Endothelial cell of umbilical vein (primary cell): ENCODE results near the gene SEMA3E. TPM values are rescaled to one million over a fixed set of nuclear protein-coding genes. Genes with fewer than 3 reads are reported as not detected.

ENCODE experiments used
- BruUV-seq: library from RNA; stranded (reverse); fragments of 400-500 nt; replicated peaks from 2 replicates; lab custom pipeline; 2021; lab: Mats Ljungman, UMichigan
- CTCF ChIA-PET: fragments of 300-600, 350-600 bp; sonication (Branson Sonifier 250); formaldehyde crosslinking; loops from one replicate; lab custom pipeline; 2021; ENCODE audit warnings: antibody characterized with exemption, inconsistent platforms; lab: Charles Lee
- POLR2A ChIA-PET: fragments of 300-600, 350-600 bp; sonication (Branson Sonifier 250); formaldehyde crosslinking; loops from one replicate; lab custom pipeline; 2021; ENCODE audit warnings: antibody characterized with exemption, inconsistent platforms; lab: Charles Lee
- DNase-seq: peaks from one replicate; pipeline ENCODE4 v3.0.0-alpha.2; 2011; ENCODE audit warnings: low read depth, low spot score
- FAIRE-seq: peaks from 2 replicates; lab custom pipeline; 2011; peaks lifted over from hg19 to GRCh38; lab: Jason Lieb, UNC
- H2AFZ ChIP-seq: 2 replicates; pipeline ENCODE4 v1.6.0; 2012; ENCODE audit warnings: low read depth, low read length, control low read depth, inconsistent platforms
- H3K27ac ChIP-seq: 2 replicates; pipeline ENCODE4 v1.5.1; 2011; ENCODE audit warnings: low read depth, mild to moderate bottlenecking, control low read depth, low read length, moderate library complexity; ENCODE audit not compliant: insufficient read depth
- H3K27me3 ChIP-seq, 2 experiments: 2 replicates each; pipeline versions ENCODE4 v1.6.0 to v1.6.1; 2011; ENCODE audit warnings: low read length in 2 of 2, mixed read lengths in 1 of 2; ENCODE audit not compliant: control insufficient read depth in 2 of 2, insufficient read depth in 2 of 2
- H3K36me3 ChIP-seq, 2 experiments: 2 replicates in 1 of 2; 3 replicates in 1 of 2; pipeline ENCODE4 v1.5.1; 2011; ENCODE audit warnings: low read length in 2 of 2, mild to moderate bottlenecking in 1 of 2, moderate library complexity in 1 of 2; ENCODE audit not compliant: control insufficient read depth in 2 of 2, insufficient read depth in 2 of 2; ENCODE audit errors: extremely low read depth in 1 of 2
- H3K4me1 ChIP-seq: 3 replicates; pipeline ENCODE4 v1.5.1; 2011; ENCODE audit warnings: mild to moderate bottlenecking, low read length; ENCODE audit not compliant: control insufficient read depth, insufficient read depth; ENCODE audit errors: extremely low read depth
- H3K4me2 ChIP-seq: 2 replicates; pipeline ENCODE4 v1.6.1; 2011; ENCODE audit warnings: low read length, control low read depth, mixed read lengths; ENCODE audit not compliant: insufficient read depth
- H3K4me3 ChIP-seq, 3 experiments: fragments of 200-600 bp in 1 of 3; sonication (generic), shearing (Covaris generic) in 1 of 3; replicated peaks in 1 of 3; 2 replicates each; pipeline ENCODE4 v1.5.1; 2011 to 2016; ENCODE audit warnings: control low read depth in 3 of 3, low read length in 3 of 3, mild to moderate bottlenecking in 2 of 3, inconsistent platforms in 1 of 3, low read depth in 1 of 3, moderate library complexity in 1 of 3; ENCODE audit not compliant: insufficient read depth in 1 of 3
- H3K79me2 ChIP-seq: 2 replicates; pipeline ENCODE4 v1.6.0; 2012; ENCODE audit warnings: low read length, inconsistent platforms; ENCODE audit not compliant: control insufficient read depth, insufficient read depth
- H3K9ac ChIP-seq: replicated peaks from 2 replicates; pipeline ENCODE3; 2011; ENCODE audit warnings: low read length, control low read depth; ENCODE audit not compliant: insufficient read depth; ENCODE audit errors: extremely low read depth
- H3K9me1 ChIP-seq: replicated peaks from 3 replicates; pipeline ENCODE4 v1.6.0; 2011; ENCODE audit warnings: mild to moderate bottlenecking, low read length; ENCODE audit not compliant: control insufficient read depth, insufficient read depth; ENCODE audit errors: extremely low read depth
- H3K9me3 ChIP-seq: replicated peaks from 2 replicates; pipeline ENCODE4 v1.5.1; 2012; ENCODE audit warnings: low read length, inconsistent platforms; ENCODE audit not compliant: control insufficient read depth, insufficient read depth
- H4K20me1 ChIP-seq: replicated peaks from 2 replicates; pipeline ENCODE3; 2011; ENCODE audit warnings: mild to moderate bottlenecking, low read length; ENCODE audit not compliant: control insufficient read depth, insufficient read depth; ENCODE audit errors: extremely low read depth
- EZH2 ChIP-seq: IDR thresholded peaks from 2 replicates; pipeline ENCODE4 v1.6.1; 2012; ENCODE audit warnings: borderline replicate concordance, low read depth, mild to moderate bottlenecking, moderate library complexity, low read length, inconsistent platforms; ENCODE audit not compliant: severe bottlenecking
- FOS ChIP-seq: IDR thresholded peaks from 2 replicates; pipeline ENCODE4 v1.6.1; 2011; ENCODE audit warnings: mild to moderate bottlenecking, low read length, moderate library complexity, borderline replicate concordance; ENCODE audit not compliant: insufficient read depth
- MYC ChIP-seq: IDR thresholded peaks from one replicate; pipeline ENCODE4 v1.6.1; 2011; ENCODE audit warnings: mild to moderate bottlenecking, low read depth, low read length
- dilution Hi-C: fragments of 300-500 bp; cut with MboI; formaldehyde crosslinking; loops from one replicate; pipeline ENCODE4 v1.15.0; 2019; ENCODE audit warnings: low sequenced_read_pairs; ENCODE audit not compliant: extremely low pct_ligation_motif_present
- intact Hi-C: fragments of 100-400 bp; cut with micrococcal nuclease; formaldehyde crosslinking; loops from one replicate; pipeline ENCODE4 v1.10.0; 2022
- polyA plus RNA-seq, 4 experiments: library from polyadenylated mRNA; depleted of rRNA in 3 of 4; stranded (reverse) in 3 of 4; unstranded in 1 of 4; fragments of >200 nt; gene quantifications; 2 replicates each; pipeline versions ENCODE4 v1.2.1 to v1.2.3, GENCODE V29; 2011 to 2012; ENCODE audit warnings: missing spikeins in 1 of 4
- total RNA-seq: library from RNA; stranded (reverse); gene quantifications from 2 replicates; pipeline ENCODE4 v1.2.3, GENCODE V29; 2021
- TF ChIP-seq, protein P1 (sequence below), 2 donors: IDR thresholded peaks; 1 replicate in 1 of 2; 2 replicates in 1 of 2; pipeline ENCODE4 v1.5.1; 2011; ENCODE audit warnings: low read length in 2 of 2, mild to moderate bottlenecking in 2 of 2, moderate library complexity in 2 of 2, control low read depth in 1 of 2, inconsistent platforms in 1 of 2, low read depth in 1 of 2; ENCODE audit not compliant: insufficient read depth in 1 of 2; ENCODE audit errors: extremely low read depth in 1 of 2
- TF ChIP-seq, protein P2 (sequence below): IDR thresholded peaks from 2 replicates; pipeline ENCODE4 v1.6.1; 2011; ENCODE audit not compliant: insufficient read depth, insufficient read length

The SEMA3E gene
- total and polyA plus RNA-seq, 2 donors (not counting 3 experiments of a cell fraction or from before 2014, with no cell fraction given): not detected

DNA sequence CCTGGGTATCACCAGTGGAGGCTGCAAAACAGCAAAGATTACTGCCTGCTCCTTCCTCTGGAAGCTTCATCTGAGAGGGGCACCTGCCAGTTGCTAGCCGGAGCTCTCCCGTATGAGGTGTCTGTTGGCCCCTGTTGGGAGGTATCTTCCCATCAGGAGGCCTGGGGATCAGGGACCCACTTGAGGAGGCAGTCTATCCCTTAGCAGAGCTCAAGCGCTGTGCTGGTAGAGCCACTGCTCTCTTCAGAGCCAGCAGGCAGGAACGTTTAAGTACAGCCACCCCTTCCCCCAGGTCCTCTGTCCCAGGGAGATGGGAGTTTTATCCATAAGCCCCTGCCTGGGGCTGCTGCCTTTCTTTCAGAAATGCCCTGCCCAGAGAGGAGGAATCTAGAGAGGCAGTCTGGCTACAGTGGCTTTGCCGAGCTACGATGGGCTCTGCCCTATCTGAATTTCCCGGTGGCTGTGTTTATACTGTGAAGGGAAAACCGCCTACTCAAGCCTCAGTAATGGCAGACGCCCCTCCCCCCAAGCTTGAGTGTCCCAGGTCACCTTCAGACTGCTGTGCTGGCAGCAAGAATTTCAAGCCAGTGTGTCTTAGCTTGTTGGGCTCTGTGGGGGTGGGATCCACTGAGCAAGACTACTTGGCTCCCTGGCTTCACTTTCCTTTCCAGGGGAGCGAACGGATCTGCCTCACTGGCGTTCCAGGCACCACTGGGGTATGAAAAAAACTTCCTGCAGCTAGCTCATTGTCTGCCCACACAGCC lies 19.6 kb downstream of the SEMA3E start:
- Histone ChIP-seq H3K9me1 (no peaks in the 10 kb centered on the region), H3K9me3 (no peaks in the 10 kb centered on the region), H3K27ac (no peak overlapping the region), H3K4me1 (no peaks in the 10 kb centered on the region), H3K36me3 (no peaks in the 10 kb centered on the region), H4K20me1 (no peaks in the 10 kb centered on the region), H3K4me3 (no peak overlapping the region), H3K9ac (no peak overlapping the region), H2AFZ (no peak overlapping the region), H3K27me3 (no peaks in the 10 kb centered on the region), H3K79me2 (no peaks in the 10 kb centered on the region), H3K4me2 (no peak overlapping the region)
- dilution Hi-C loops: no loop called here
- BruUV-seq: no TSS peak
- DNase-seq: no peak
- TF ChIP-seq EZH2 (no peak), MYC (no peak), FOS (no peak)
- TF ChIP-seq, protein P1, sequence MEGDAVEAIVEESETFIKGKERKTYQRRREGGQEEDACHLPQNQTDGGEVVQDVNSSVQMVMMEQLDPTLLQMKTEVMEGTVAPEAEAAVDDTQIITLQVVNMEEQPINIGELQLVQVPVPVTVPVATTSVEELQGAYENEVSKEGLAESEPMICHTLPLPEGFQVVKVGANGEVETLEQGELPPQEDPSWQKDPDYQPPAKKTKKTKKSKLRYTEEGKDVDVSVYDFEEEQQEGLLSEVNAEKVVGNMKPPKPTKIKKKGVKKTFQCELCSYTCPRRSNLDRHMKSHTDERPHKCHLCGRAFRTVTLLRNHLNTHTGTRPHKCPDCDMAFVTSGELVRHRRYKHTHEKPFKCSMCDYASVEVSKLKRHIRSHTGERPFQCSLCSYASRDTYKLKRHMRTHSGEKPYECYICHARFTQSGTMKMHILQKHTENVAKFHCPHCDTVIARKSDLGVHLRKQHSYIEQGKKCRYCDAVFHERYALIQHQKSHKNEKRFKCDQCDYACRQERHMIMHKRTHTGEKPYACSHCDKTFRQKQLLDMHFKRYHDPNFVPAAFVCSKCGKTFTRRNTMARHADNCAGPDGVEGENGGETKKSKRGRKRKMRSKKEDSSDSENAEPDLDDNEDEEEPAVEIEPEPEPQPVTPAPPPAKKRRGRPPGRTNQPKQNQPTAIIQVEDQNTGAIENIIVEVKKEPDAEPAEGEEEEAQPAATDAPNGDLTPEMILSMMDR (IDR thresholded peaks at IDR 0.05; ENCODE audit: extremely low read depth in 1 of 2, insufficient read depth in 1 of 2, low read depth in 1 of 2, low read length in 2 of 2): no peak
- TF ChIP-seq, protein P2, sequence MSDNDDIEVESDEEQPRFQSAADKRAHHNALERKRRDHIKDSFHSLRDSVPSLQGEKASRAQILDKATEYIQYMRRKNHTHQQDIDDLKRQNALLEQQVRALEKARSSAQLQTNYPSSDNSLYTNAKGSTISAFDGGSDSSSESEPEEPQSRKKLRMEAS: no peak
- POLR2A ChIA-PET: no interaction called here
- intact Hi-C loops: no loop called here
- CTCF ChIA-PET: no interaction called here
- no peak for FAIRE-seq
